SK-N-MC (cell line): ENCODE measurements around the gene BRK1.
"Not testable (repeated sequence)": the region's sequence is repeated elsewhere in the genome, so short reads cannot be mapped to it uniquely, and the experiment has no call there.

Experiments
- EZH2 ChIP-seq: fragments of 200-600 bp; sonication (generic); IDR thresholded peaks from one replicate; pipeline ENCODE4 v1.6.1; 2017; ENCODE audit warnings: antibody characterized with exemption
- POLR2AphosphoS5 ChIP-seq: IDR thresholded peaks from 2 replicates; pipeline ENCODE4 v1.6.1; 2012; ENCODE audit warnings: mild to moderate bottlenecking, low read depth, low read length, borderline replicate concordance

DNA sequence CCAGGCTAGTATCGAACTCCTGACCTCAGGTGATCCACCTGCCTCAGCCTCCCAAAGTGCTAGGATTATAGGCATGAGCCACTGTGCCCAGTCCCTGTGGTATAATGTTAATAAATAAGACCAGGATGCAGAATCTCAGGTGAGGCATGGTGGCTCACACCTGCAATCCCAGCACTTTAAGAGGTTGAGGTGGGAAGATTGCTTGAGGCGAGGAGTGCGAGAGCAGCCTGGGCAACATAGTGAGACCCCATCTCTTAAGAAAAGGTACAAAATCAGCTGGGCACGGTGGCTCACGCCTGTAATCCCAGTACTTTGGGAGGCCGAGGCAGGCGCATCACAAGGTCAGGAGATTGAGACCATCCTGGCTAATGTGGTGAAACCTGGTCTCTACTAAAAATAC lies 59.9 kb downstream of the BRK1 start:
- not testable (repeated sequence) for TF ChIP-seq POLR2AphosphoS5, EZH2
